SK-N-SH (cell line): ENCODE measurements around the gene ZMIZ1. TPM values are rescaled to one million over a fixed set of nuclear protein-coding genes. Genes with fewer than 3 reads are reported as not detected.

Experiments used
- CTCF ChIA-PET: fragments of 300-600, 350-600 bp; formaldehyde crosslinking; extraction: SDS; loops from one replicate; lab custom pipeline; 2021; lab: Yijun Ruan, JAX
- POLR2A ChIA-PET: fragments of 350-600 bp; sonication (Branson Sonifier 250); formaldehyde crosslinking; extraction: SDS; loops from one replicate; lab custom pipeline; 2020; ENCODE audit warnings: antibody characterized with exemption, inconsistent platforms; lab: Yijun Ruan, JAX
- DNase-seq: peaks from one replicate; pipeline ENCODE4 v3.0.0; 2012
- H2AFZ ChIP-seq: fragments of 200-600 bp; sonication (generic); 2 replicates; pipeline ENCODE4 v1.8.1; 2016; ENCODE audit warnings: antibody characterized with exemption, mild to moderate bottlenecking, low read depth
- H3F3A ChIP-seq: fragments of 200-600 bp; sonication (generic); replicated peaks from 2 replicates; pipeline ENCODE3; 2016; ENCODE audit warnings: antibody characterized with exemption, mild to moderate bottlenecking; ENCODE audit not compliant: insufficient read depth
- H3K27ac ChIP-seq, 2 experiments: fragments of 200-500 bp in 1 of 2; fragments of 200-600 bp in 1 of 2; sonication (Bioruptor generic) in 1 of 2; sonication (generic), shearing (Covaris generic) in 1 of 2; 2 replicates each; pipeline versions ENCODE4 v1.5.1 to v1.6.1; 2014 to 2016; ENCODE audit warnings: low read depth in 2 of 2, inconsistent platforms in 1 of 2, low read length in 1 of 2, mild to moderate bottlenecking in 1 of 2, mixed read lengths in 1 of 2
- H3K27me3 ChIP-seq: fragments of 200-600 bp; sonication (generic), shearing (Covaris generic); 2 replicates; pipeline ENCODE4 v1.6.1; 2016; ENCODE audit warnings: mixed run types; ENCODE audit not compliant: insufficient read depth
- H3K36me3 ChIP-seq, 2 experiments: fragments of 200-500 bp in 1 of 2; fragments of 200-600 bp in 1 of 2; sonication (Bioruptor generic) in 1 of 2; sonication (generic) in 1 of 2; replicated peaks in 1 of 2; 2 replicates each; pipeline versions ENCODE3 to v1.5.1; 2014 to 2016; ENCODE audit warnings: low read length in 1 of 2, mild to moderate bottlenecking in 1 of 2; ENCODE audit not compliant: insufficient read depth in 2 of 2, control insufficient read depth in 1 of 2
- H3K4me1 ChIP-seq, 2 experiments: fragments of 200-500 bp in 1 of 2; fragments of 200-600 bp in 1 of 2; sonication (Bioruptor generic) in 1 of 2; sonication (generic), shearing (Covaris generic) in 1 of 2; 2 replicates each; pipeline versions ENCODE4 v1.5.1 to v1.6.1; 2014 to 2016; ENCODE audit warnings: low read depth in 1 of 2, low read length in 1 of 2, mixed run types in 1 of 2; ENCODE audit not compliant: insufficient read depth in 2 of 2, control insufficient read depth in 1 of 2
- H3K4me2 ChIP-seq: fragments of 200-600 bp; sonication (generic), shearing (Covaris generic); 2 replicates; pipeline ENCODE4 v1.6.1; 2017; ENCODE audit warnings: mixed run types
- H3K4me3 ChIP-seq, 2 experiments: fragments of 200-500 bp in 1 of 2; fragments of 200-600 bp in 1 of 2; sonication (Bioruptor generic) in 1 of 2; sonication (generic), shearing (Covaris generic) in 1 of 2; 2 replicates each; pipeline versions ENCODE4 v1.5.1 to v1.8.1; 2014 to 2016; ENCODE audit warnings: low read depth in 2 of 2, inconsistent platforms in 1 of 2, low read length in 1 of 2, mild to moderate bottlenecking in 1 of 2, mixed read lengths in 1 of 2, moderate library complexity in 1 of 2
- H3K79me2 ChIP-seq: fragments of 200-600 bp; sonication (generic); 2 replicates; pipeline ENCODE4 v1.8.1; 2017; ENCODE audit warnings: mild to moderate bottlenecking; ENCODE audit not compliant: insufficient read depth
- H3K9ac ChIP-seq: fragments of 200-600 bp; sonication (generic); 2 replicates; pipeline ENCODE4 v1.6.1; 2017; ENCODE audit warnings: mixed run types
- H3K9me2 ChIP-seq: fragments of 200-600 bp; sonication (generic); 2 replicates; pipeline ENCODE4 v1.6.1; 2017; ENCODE audit warnings: mixed run types
- H3K9me3 ChIP-seq: fragments of 200-600 bp; sonication (generic); 2 replicates; pipeline ENCODE4 v1.6.1; 2017; ENCODE audit warnings: mixed run types, mild to moderate bottlenecking, moderate library complexity
- H4K20me1 ChIP-seq: fragments of 200-600 bp; sonication (generic); 2 replicates; pipeline ENCODE4 v1.6.1; 2017; ENCODE audit warnings: mild to moderate bottlenecking, mixed run types; ENCODE audit not compliant: insufficient read depth
- CHD2 ChIP-seq: fragments of 150-350 bp; IDR thresholded peaks from 2 replicates; pipeline ENCODE4 v1.6.1; 2018; ENCODE audit warnings: low read length; ENCODE audit not compliant: partially characterized antibody
- CTCF ChIP-seq: fragments of 200-600 bp; sonication (generic); IDR thresholded peaks from 2 replicates; pipeline ENCODE4 v1.6.1; 2017; ENCODE audit warnings: antibody characterized with exemption, mild to moderate bottlenecking, moderate library complexity
- EP300 ChIP-seq, 2 experiments: IDR thresholded peaks; 2 replicates each; pipeline versions ENCODE4 v1.4.0 to v1.6.1; 2012; ENCODE audit warnings: borderline replicate concordance in 1 of 2, low read depth in 1 of 2, low read length in 1 of 2
- FOSL2 ChIP-seq: IDR thresholded peaks from 2 replicates; pipeline ENCODE4 v1.4.0; 2012; ENCODE audit warnings: low read depth, mild to moderate bottlenecking, moderate library complexity, borderline replicate concordance
- FOXM1 ChIP-seq: IDR thresholded peaks from 2 replicates; pipeline ENCODE4 v1.4.0; 2012; ENCODE audit warnings: low read depth, mild to moderate bottlenecking
- GABPA ChIP-seq: IDR thresholded peaks from 2 replicates; pipeline ENCODE4 v1.4.0; 2012; ENCODE audit warnings: low read depth, mild to moderate bottlenecking
- IRF3 ChIP-seq: fragments of 150-350 bp; IDR thresholded peaks from 2 replicates; pipeline ENCODE4 v1.6.1; 2016; ENCODE audit warnings: mild to moderate bottlenecking, low read depth, low read length
- JUND ChIP-seq: IDR thresholded peaks from 2 replicates; pipeline ENCODE4 v1.4.0; 2012
- MAX ChIP-seq: IDR thresholded peaks from 2 replicates; pipeline ENCODE4 v1.4.0; 2012; ENCODE audit warnings: low read depth
- MEF2A ChIP-seq: IDR thresholded peaks from 2 replicates; pipeline ENCODE4 v1.4.0; 2012; ENCODE audit warnings: low read depth, borderline replicate concordance
- NRF1 ChIP-seq: IDR thresholded peaks from 2 replicates; pipeline ENCODE4 v1.6.1; 2012; ENCODE audit warnings: low read depth, mild to moderate bottlenecking, low read length
- RAD21 ChIP-seq: IDR thresholded peaks from 2 replicates; pipeline ENCODE4 v1.6.1; 2012; ENCODE audit warnings: mild to moderate bottlenecking, low read length
- RCOR1 ChIP-seq: fragments of 150-350 bp; IDR thresholded peaks from 2 replicates; pipeline ENCODE4 v1.6.1; 2017; ENCODE audit warnings: antibody characterized with exemption, low read length
- RFX5 ChIP-seq: IDR thresholded peaks from 2 replicates; pipeline ENCODE4 v1.6.1; 2012; ENCODE audit warnings: mild to moderate bottlenecking, improper control_type of control experiment, low read length
- SIN3A ChIP-seq: IDR thresholded peaks from 2 replicates; pipeline ENCODE4 v1.6.1; 2012; ENCODE audit warnings: low read depth, mild to moderate bottlenecking, low read length, moderate library complexity, borderline replicate concordance
- SMC3 ChIP-seq: IDR thresholded peaks from 2 replicates; pipeline ENCODE4 v1.6.1; 2012; ENCODE audit warnings: low read depth, low read length, improper control_type of control experiment
- USF1 ChIP-seq: IDR thresholded peaks from 2 replicates; pipeline ENCODE4 v1.4.0; 2012; ENCODE audit warnings: low read depth, borderline replicate concordance
- USF2 ChIP-seq: fragments of 150-350 bp; IDR thresholded peaks from 2 replicates; pipeline ENCODE4 v1.6.1; 2017; ENCODE audit warnings: antibody characterized with exemption, low read length, low read depth, borderline replicate concordance
- YY1 ChIP-seq: IDR thresholded peaks from 2 replicates; pipeline ENCODE4 v1.4.0; 2012; ENCODE audit warnings: low read depth, mild to moderate bottlenecking
- ZBTB33 ChIP-seq: IDR thresholded peaks from 2 replicates; pipeline ENCODE4 v1.4.0; 2012; ENCODE audit warnings: low read depth, borderline replicate concordance
- WGBS: methylation state at CpG from one replicate; pipeline ENCODE4 v1.1.6; 2017; ENCODE audit warnings: low lambda C conversion rate; 5-methylcytosine and 5-hydroxymethylcytosine counted together
- polyA plus RNA-seq, 3 experiments: library from polyadenylated mRNA; depleted of rRNA; stranded (reverse); fragments of >200 nt; gene quantifications; 2 replicates each; pipeline ENCODE4 v1.2.3, GENCODE V29; 2012

The ZMIZ1 gene
- polyA plus RNA-seq, 1 of the 3 experiments (the other 2 are of a cell fraction), result 23.5 TPM

GRCh38 chr10:79354615-79355014 is 285.8 kb downstream of the ZMIZ1 start:
- Histone ChIP-seq H3K4me2 (no peak overlapping the region), H3K9me2 (no peaks in the 10 kb centered on the region), H3K27ac (no peak overlapping the region), H4K20me1 (peaks cover 3% of the 10 kb centered on the region; the same call in 1 of the 2 replicates), H3K27me3 (no peaks in the 10 kb centered on the region), H3K4me1 (peaks cover 0 to 2% of the 10 kb centered on the region in 2 experiments; a peak in 1 of 4 replicates), H3K36me3 (peaks cover 48 to 58% of the 10 kb centered on the region in 2 experiments), H3K9me3 (no peaks in the 10 kb centered on the region), H3F3A (peaks cover 15% of the 10 kb centered on the region), H3K79me2 (peaks cover 25% of the 10 kb centered on the region), H3K9ac (no peak overlapping the region), H2AFZ (no peak overlapping the region), H3K4me3 (no peak overlapping the region)
- 100% methylated on average over 6 of the region's 6 CpGs for WGBS
- no peak for TF ChIP-seq RAD21
- no peak for TF ChIP-seq NRF1
- no peak for TF ChIP-seq FOXM1
- no peak for TF ChIP-seq CTCF
- TF ChIP-seq MAX, result no peak
- no peak for TF ChIP-seq SIN3A
- TF ChIP-seq SMC3, result no peak
- TF ChIP-seq RFX5, result no peak
- no peak for TF ChIP-seq FOSL2
- no peak for TF ChIP-seq YY1
- TF ChIP-seq MEF2A, result no peak
- TF ChIP-seq CHD2, result no peak
- TF ChIP-seq EP300 (IDR thresholded peaks at IDR 0.05; ENCODE audit: borderline replicate concordance in 1 of 2, low read depth in 1 of 2, low read length in 1 of 2), result no peak
- no peak for TF ChIP-seq USF2
- POLR2A ChIA-PET, result no interaction called here
- DNase-seq, result no peak
- CTCF ChIA-PET, result interaction anchor here (0.8 to 1.2 kb wide), 4 partner anchors 12 to 1307 kb away, joined by 3 to 4 read pairs (median 4); no protein-coding TSS in a partner anchor

GRCh38 chr10:79355420-79356017 is 286.8 kb downstream of the ZMIZ1 start:
- H3K4me2 ChIP-seq, result no peak overlapping the region
- H3K4me3 ChIP-seq, result no peak overlapping the region
- no peaks in the 10 kb centered on the region; a peak in 1 of 4 replicates for H3K4me1 ChIP-seq
- H3F3A ChIP-seq, result peaks cover 15% of the 10 kb centered on the region
- WGBS, result 90% methylated on average over 6 of the region's 6 CpGs
- no peaks in the 10 kb centered on the region for H3K27me3 ChIP-seq
- no peak overlapping the region for H3K9ac ChIP-seq
- no peak for DNase-seq
- no peaks in the 10 kb centered on the region for H4K20me1 ChIP-seq
- H3K9me3 ChIP-seq, result no peaks in the 10 kb centered on the region
- H3K27ac ChIP-seq, result no peak overlapping the region
- peaks cover 39 to 50% of the 10 kb centered on the region in 2 experiments for H3K36me3 ChIP-seq
- ChIA-PET CTCF (interaction anchor here (0.9 to 1.2 kb wide), 2 partner anchors 112 to 1308 kb away, joined by 3 to 4 read pairs; no protein-coding TSS in a partner anchor), POLR2A (no interaction called here)
- no peaks in the 10 kb centered on the region for H3K9me2 ChIP-seq
- no peak overlapping the region for H2AFZ ChIP-seq
- H3K79me2 ChIP-seq, result peaks cover 16% of the 10 kb centered on the region; the same call in 1 of the 2 replicates
- TF ChIP-seq GABPA (no peak), FOSL2 (no peak), IRF3 (no peak), RCOR1 (no peak), JUND (no peak), RFX5 (no peak), ZBTB33 (no peak), RAD21 (no peak), NRF1 (no peak), USF1 (no peak), MAX (no peak), CHD2 (no peak)
